Stimulated activated CD8-positive, alpha-beta memory T cell treated with anti-CD3 and anti-CD28 coated beads, Interleukin-12 subunit alpha, Interleukin-12 subunit beta, amount 100 ng/mL, for 1 hour (primary cell): ENCODE data around the gene ANKFN1.
"Not testable (repeated sequence)": the region's sequence is repeated elsewhere in the genome, so short reads cannot be mapped to it uniquely, and the experiment has no call there.

Experiments
- DNase-seq: peaks from one replicate; pipeline ENCODE4 v3.0.0-alpha.2; 2020; ENCODE audit warnings: low read depth

ANKFN1 gene

DNA sequence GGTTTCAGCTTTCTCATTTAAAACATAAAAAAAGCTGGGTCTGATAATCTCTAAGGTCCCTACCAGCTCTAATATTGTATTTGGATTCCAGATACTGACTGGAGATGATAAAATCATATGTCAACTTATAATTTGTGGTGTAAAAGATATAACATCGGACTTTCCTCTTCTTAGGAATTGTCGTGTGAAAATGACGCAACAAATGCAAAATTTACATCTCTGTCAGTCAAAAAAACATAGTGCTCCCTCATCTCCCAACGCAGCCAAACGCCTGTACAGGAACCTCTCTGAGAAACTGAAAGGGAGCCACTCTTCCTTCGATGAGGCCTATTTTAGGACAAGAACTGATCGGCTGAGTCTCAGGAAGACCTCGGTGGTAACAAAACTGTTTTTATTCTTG, 197.3 kb downstream of the ANKFN1 start:
- no peak for DNase-seq

DNA sequence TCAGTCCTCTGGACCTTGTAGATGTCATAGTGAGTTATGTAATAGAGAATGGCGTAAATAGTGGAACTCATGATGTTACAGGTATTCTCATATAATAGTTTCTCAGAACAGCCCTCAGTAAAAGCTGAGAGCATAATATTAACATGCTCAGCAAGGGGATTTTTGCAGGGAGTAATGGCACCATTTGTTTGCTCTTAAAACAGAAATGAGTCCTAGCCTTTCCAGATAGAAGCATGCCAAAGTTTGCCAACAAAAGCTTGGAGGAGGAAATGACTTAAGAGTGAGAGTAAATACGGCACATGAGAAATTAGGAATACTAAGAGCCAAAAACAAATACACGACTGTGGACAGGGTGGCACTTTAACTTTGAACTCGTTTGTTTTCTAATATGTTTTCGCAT, 198.4 kb downstream of the ANKFN1 start:
- DNase-seq: no peak

DNA sequence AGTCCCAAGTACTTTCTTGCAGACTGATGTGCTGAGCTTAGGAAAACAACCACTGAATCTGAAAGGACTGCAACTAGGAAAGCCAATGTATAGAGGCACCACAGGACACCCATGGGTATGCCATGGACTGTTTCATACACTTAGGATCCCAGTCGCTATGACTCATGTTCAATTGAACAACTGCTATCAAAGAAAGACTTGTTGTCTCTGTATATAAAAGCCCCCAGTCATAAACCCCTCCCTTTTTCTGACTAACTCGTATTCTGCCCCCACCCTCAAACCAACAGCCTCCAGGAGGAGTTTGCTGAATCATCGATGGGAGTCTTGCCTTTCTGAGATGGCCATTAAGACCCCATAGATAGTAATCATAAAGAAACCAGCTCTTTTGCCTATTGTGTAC, 205.4 kb downstream of the ANKFN1 start:
- no peak for DNase-seq

DNA sequence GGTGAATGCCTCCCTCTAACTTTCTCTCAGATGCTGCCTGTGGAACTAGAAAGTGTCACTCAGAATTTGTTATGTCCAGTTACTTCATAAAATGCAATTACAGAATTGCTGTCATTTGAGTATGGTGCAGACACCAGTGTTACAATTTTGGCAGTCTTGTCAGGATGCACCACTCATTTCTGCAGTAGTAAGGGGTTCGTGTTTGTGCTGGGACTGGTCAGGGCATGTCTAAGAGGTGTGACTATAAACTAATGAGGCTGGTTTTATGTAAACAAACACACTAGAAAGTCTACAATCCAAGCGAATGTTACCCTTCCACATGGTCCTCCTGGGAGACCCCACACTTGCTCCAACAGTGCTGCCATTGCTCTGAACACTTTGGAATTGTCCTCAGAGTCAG, 206.2 kb downstream of the ANKFN1 start:
- DNase-seq: no peak

DNA sequence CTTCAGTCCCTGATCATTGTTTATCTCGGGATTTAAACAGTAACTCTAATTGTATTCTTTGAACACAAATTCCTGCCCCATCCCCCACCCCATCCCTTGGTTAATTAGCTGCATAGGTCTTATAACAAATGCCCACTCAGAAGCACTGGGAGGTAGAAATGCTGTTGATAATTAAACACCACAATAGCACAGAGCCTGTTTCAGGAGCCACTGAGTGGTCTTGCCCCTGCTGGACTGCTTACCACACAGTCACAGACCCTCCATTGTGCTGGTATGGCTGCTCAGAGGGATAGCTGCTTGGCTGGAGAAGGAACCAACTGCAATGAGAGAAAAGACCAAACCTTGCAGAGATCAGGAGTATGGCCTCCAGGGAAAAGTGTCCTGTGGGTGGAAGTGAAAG, 214.1 kb downstream of the ANKFN1 start:
- no peak for DNase-seq

DNA sequence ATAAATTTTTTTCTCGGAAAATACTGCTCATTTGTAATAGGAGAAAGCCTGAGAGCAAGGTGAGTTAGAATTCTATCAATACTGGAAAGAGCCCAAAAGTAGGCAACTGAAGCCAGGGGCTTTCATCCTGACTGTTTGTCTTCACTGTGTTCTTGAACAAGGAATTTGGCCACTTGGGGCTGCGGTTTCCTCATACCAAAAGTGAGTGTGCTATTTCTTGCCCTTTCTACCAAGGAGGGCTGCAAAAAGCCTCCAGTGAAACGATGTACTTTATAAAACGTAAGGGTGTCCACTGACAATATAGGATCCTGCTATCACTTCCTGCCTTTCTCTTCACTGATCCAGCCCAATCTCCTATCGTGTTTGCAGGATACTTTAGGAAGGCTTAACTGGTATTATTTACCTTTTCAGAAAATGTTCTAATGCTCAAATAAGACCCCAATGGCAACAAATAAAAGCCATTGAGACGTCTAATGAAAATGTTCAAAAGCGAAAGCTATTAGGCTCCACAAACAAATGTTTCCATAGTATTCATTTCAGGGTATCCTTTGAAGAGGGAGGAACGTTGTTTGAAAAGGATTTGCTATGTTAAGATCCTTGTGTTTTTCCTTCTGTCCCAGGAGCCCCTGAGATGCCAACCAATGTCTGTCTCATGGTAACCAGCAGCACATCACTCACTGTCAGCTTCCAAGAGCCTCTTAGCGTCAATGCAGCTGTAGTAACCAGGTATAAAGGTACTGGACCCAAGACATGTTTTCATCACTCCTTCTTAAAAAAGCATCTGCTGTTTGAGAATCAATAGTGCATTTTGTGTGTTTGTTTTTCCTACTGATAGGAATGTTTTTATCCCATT, 220.9 kb downstream of the ANKFN1 start:
- DNase-seq: no peak

DNA sequence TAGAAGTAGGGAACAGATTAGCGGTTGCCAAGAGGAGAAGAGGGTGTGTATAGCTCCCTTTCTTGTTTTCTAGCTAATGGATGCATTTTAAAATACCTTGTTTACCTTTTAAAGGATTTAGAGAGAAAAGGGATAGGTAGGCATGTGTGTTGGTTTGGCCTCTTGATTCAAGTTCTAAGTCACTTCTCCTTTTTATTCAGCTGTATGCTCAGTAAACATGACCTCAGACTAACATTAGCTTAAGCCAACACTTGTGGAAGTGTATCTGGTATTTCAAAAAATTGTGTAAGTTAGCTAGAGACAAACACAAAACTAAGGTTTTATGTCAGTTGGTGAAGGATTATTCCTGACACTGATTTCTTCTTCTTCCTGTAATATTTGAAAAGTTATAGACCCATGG, 236.1 kb downstream of the ANKFN1 start:
- DNase-seq: no peak

DNA sequence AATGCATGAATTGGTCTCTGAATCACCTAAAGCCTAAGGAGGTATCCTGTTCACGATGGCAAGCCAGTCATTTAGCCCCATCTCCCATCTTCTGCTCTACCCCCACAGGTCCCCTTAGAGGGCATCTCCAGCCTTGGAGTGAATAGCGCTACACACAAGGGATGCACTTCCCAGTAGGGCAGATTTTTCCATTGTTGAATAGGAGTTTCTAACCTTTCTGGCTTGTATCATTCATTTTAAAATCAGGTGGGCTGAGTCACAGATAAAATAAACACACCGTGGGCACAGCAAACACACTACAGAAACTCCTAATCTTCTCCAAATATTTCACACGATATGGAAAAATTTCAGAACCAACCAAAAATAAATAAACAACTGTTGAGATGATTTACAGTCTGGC, 239.0 kb downstream of the ANKFN1 start:
- DNase-seq: no peak

DNA sequence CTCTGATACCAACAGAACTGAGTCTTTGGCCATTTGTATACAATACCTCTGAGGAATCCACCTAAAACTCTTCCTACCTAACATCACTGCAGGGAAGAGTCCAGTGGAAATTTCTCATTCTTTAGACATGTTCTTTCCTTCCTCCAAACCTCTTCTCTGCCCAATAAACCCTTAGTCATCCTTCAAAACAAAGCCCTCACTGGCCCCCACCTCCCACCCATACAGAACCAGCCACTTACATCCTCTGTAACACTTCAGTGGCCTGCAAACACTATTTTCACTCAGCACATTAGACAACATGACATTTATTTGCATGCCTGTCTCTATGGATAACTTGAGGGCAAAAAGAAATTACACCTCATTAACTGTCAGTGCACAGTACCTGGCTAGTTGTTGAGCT, 239.9 kb downstream of the ANKFN1 start:
- DNase-seq: no peak

DNA sequence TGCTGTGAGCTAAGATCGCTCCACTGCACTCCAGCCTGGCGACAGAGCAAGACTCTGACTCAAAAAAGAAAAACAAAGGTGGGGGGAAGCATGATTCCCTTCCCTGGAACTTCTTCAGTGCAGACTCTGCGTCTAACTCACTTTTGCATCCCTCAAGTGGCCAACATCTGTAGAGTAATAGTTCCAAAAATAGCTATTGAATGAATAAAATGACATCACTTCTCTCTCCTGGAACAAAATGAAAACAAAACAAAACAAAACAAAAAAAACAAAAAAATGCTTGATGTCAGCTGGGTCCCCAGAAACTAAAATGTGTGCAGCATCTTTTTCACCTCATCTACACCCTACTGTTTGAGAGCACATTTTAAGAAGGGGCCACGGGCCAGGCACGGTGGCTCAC, 242.5 kb downstream of the ANKFN1 start:
- DNase-seq: no peak

DNA sequence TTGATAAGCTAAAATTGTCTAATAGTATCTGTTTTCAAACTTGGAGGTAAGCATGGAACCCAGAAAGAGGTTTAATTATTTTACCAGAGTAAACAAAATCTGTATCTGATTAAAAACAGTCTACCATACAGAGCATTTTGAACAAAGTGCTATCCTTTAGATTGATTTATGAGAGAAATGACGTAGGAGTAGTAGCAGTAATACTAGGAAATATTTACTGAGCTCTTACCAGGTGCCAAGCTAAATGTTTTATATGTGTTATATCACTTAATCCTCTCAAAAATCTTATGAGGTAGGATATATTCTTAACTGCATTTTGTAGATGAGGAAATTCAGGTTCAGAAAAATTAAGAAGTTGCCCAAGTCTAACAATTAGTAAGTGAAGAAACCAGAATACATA, 253.8 kb downstream of the ANKFN1 start:
- DNase-seq: no peak

DNA sequence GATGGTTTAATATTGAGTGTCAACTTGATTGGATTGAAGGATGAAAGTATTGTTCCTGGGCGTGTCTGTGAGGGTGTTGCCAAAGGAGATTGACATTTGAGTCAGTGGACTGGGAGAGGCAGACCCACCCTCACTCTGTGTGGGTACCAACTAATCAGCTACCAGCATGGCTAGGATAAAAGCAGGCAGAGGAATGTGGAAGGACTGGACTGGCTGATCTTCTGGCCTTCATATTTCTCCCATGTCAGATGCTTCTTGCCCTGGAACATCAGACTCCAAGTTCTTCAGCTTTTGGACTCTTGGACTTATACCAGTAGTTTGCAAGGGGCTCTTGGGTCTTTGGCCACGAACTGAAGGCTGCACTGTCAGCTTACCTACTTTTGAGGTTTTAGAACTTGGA, 259.1 kb downstream of the ANKFN1 start:
- DNase-seq: not testable (repeated sequence)

DNA sequence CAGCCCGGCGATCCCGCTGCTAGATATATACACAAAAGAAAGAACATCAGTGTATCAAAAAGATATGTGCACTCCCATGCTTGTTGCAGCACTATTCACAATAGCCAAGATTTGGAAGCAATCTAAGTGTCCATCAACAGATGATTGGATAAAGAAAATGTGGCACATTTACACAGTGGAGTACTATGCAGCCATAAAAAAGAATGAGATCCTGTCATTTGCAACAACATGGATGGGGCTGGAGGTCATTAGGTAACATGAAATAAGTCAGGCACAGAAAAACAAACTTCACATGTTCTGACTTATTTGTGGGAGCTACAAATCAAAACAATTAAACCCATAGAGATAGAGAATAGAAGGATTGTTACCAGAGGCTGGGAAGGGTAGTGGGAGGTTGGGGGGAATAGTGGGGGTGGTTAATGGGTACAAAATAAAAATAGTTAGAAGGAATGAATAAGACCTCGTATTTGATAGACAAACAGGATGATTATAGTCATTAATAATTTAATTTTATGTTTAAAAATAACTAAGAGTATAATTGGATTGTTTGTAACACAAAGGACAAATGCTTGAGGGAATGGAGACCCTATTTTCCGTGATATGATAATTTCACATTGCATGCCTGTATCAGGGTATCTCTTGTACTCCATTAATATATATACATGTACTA, 263.5 kb downstream of the ANKFN1 start:
- no peak for DNase-seq

DNA sequence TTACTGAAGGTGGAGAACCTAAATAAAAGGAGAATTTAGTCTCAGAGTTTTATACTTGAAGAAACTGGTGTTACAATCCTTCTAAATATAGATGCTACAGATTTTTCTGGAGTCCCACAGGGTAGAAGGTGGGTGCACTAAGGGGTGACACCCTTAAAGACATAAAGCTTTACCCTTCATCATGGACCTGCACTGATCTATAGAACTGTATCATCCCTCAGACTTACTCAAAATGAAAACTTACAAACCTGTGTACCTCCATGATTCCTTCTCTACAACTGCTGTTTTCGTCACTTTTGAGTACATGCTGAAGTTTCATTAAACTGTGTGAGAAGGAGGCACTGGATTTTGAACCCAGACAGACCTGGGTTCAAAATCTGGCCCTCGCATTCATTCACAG, 270.7 kb downstream of the ANKFN1 start:
- no peak for DNase-seq

DNA sequence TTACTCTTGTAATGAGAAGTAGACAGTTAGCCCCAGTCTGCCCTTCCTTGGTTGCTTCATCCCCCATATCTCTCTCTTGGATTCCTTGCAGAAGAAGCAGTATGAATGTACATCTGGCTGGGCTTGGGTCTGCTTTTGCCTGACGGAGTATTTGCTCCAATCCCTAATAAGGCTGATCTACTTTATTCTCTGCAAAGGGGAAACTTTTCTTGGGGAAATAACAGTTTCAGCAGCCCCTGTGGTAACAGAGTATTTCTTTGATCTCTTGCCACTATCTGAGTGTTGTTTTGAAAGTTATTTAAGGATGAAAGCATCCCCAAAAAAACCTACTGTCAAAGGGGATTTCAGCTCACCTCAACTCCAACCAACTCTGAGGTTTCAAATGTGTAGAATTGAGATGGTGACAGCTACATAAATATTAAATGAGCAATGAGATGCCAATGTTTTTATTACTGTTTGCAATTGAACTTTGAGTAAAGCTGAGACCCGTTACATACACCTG, 271.3 kb downstream of the ANKFN1 start:
- DNase-seq: no peak

DNA sequence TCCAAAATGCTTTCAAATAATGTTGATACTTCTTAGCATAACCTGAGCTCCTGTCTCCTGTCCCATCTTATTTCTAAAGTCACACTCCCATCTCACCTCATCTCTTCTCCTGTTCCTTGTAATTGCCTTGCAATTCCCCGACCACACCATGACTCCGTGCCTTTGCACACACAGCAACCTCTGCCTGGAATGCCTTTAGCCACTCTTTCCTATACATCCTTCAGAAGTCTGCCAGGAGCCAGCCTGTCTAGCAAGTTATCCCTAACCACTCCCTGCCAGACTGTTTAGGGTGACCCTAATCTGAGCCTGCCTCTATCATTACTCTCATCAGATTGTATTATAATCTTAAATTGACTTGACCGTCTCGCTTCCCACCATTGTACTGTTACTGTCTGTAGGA, 272.2 kb downstream of the ANKFN1 start:
- no peak for DNase-seq

DNA sequence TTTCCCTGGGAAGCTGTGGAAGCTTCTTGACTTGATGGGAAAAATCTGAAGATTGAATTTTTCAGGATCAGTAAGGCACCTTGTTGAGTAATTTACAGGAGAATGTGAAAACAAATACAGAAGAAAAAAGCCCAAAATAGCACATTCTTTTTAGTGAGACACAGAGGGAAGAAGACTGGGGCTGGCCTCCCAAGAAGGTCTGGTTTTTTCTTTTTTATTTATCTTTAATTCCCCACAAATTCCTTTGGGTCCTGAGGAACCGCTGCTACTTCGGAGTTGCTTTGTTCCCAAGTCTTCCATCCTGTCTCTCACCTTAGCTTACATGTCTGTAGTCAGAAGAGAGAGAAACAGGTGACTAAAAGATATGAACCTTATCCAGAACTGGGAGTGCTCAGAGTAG, 273.6 kb downstream of the ANKFN1 start:
- no peak for DNase-seq

DNA sequence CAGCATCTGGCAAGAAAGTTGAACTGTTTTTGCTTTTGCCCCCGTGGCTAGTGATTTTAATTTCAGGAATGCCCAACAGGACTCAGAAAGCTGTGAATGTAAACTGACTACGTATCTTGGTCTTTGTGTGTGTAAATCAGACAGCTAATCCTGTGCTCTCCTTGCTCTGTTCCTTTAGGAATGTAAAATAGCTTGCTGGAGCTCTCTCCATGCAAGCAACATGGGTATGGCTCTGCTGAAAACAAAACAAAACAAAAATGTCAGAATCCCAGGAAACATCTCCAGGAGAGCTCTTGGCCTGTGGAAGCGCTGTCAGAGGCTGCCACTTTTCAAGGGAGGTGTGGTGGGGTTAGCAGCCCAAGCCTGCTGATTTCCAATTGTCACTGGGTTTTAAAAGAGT, 278.5 kb downstream of the ANKFN1 start:
- DNase-seq: no peak

DNA sequence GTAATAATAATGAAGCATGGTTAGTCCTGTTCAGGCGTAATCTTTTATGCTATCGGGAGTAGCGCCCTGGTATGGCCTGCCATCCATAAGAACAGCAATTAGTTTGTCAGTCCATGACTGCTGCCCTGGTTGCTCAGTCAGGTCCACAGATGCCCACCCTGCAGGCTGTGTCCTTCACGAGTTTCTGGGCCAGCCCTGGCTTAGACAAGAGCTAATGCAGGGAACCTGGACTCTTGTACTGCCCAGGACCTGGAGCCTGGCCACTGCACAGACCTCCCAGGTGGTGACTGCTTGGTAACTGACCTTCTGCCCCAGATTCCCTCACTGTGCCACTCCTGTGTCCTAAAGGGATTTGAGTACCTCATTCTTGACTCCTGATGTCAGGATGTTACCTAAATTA, 279.2 kb downstream of the ANKFN1 start:
- DNase-seq: no peak

DNA sequence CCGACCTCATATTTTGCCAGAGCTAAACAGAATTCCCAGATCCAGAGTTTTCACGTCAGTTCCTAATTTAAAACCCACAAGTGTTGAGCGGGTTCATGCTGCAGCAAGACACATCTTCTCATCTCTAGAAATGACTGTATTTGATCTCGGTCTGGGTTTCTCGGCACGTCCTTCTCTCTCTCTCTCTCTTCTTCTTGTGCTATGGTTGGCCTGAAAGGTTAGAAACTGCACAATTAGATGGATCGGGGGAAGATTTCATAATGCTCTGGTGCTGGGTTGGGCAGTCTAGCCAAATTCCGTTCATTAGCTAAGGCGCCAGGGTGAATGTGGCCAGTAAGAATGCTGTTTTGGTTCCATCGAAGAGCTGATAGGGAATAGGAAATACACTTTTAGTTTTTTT, 281.3 kb downstream of the ANKFN1 start:
- no peak for DNase-seq

DNA sequence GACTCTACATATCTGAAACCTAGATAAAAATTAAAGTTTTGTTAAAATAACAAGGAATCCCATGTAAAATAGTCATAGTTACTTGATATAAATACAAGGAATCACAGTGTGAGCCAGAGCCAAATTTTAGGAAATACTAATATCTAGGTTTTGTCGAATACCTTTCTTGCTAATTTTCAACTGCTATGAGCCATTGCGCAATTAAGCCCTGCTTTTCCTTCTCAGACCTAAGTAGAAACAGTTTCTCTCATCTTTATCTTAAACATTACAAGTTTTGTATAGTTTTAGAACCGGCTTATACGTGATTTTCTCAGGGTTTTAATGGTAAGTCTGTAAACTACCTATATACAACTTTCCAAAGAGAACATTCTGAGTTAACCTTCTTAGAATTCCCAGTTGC, 282.9 kb downstream of the ANKFN1 start:
- no peak for DNase-seq

DNA sequence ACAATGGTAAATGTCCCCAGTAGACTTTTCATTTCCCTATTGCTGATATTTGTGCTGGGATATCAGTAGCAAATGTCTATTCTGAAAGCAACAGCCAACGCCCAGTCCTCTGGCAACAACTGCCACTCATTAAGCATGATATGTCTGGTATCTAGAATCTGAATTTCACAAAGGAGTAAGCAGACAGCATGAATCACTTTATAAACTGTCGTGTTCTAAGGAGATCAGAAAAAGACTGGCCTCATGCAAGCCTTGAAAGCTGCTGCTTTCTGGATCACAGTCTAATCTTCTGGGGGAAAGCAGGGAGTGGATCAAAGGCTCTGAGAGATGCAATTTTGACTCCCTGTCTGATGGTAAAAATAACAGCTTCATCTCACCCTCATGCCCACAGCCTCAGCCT, 287.1 kb downstream of the ANKFN1 start:
- DNase-seq: no peak

DNA sequence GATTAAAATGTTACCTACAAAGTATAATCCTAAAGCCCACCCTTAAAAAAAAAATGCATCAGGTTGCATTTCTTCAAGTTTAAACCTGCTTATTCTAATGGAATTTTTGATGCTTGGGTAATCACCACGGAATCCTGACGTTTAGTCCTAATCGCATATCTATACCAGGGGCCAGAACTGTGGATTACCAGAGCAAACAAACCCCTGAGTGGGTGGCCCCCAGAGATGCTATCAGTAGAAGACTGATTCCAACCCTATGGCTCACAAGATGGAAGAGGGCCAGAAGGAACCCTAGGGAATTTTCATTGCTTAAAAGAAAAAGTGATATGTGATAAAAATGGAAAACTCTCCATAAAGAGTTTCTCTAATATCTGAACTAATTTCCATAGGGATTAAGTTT, 288.0 kb downstream of the ANKFN1 start:
- DNase-seq: no peak
